Mesothelial cell of epicardium (in vitro differentiated cells): ENCODE measurements around the gene SCYGR3. TPM values are rescaled to one million over a fixed set of nuclear protein-coding genes. Genes with fewer than 3 reads are reported as not detected.

Experiments used
- DNase-seq, 2 experiments: peaks; one replicate each; pipeline ENCODE4 v3.0.0; 2021; ENCODE audit warnings: low spot score in 2 of 2; ENCODE audit not compliant: unreplicated experiment in 2 of 2
- H3K27ac Mint-ChIP-seq: 2 replicates; pipeline ENCODE4 v1.8.0; 2021; ENCODE audit warnings: mixed read lengths
- H3K27me3 Mint-ChIP-seq: 2 replicates; pipeline ENCODE4 v1.8.0; 2021; ENCODE audit warnings: low read depth, mixed read lengths
- H3K36me3 Mint-ChIP-seq: 2 replicates; pipeline ENCODE4 v1.8.0; 2021; ENCODE audit warnings: mixed read lengths
- H3K4me1 Mint-ChIP-seq: 2 replicates; pipeline ENCODE4 v1.8.0; 2021; ENCODE audit warnings: mixed read lengths
- H3K4me3 Mint-ChIP-seq: 2 replicates; pipeline ENCODE4 v1.8.0; 2021; ENCODE audit warnings: mild to moderate bottlenecking, moderate library complexity, mixed read lengths
- H3K9me3 Mint-ChIP-seq: 2 replicates; pipeline ENCODE4 v1.8.0; 2021; ENCODE audit warnings: mixed read lengths
- CTCF ChIP-seq: fragments of 200-600 bp; sonication (generic); IDR thresholded peaks from one replicate; pipeline ENCODE4 v1.5.0; 2021; ENCODE audit warnings: antibody characterized with exemption; ENCODE audit not compliant: unreplicated experiment
- total RNA-seq: library from RNA; stranded (reverse); gene quantifications from 3 replicates; pipeline ENCODE4 v1.2.1, GENCODE V29; 2021

SCYGR3 gene
- total RNA-seq, 1 donor from 2014 or later, result not detected

- DNase-seq, result no peak
- H3K36me3 Mint-ChIP-seq, result no peaks in the 10 kb centered on the region
- no peak for TF ChIP-seq CTCF
- H3K4me1 Mint-ChIP-seq, result peaks cover 9% of the 10 kb centered on the region
- no peaks in the 10 kb centered on the region for H3K27me3 Mint-ChIP-seq
- H3K27ac Mint-ChIP-seq, result peak overlapping the region; percentile 80
- no peak overlapping the region for H3K4me3 Mint-ChIP-seq
- no peaks in the 10 kb centered on the region for H3K9me3 Mint-ChIP-seq
These were observed 15.7 kb upstream of the SCYGR3 start for GRCh38 chr2:227630322-227630721.

GRCh38 chr2:227629435-227629834 lies 14.8 kb upstream of the SCYGR3 start:
- no peak for TF ChIP-seq CTCF
- no peaks in the 10 kb centered on the region for H3K36me3 Mint-ChIP-seq
- DNase-seq, result no peak
- no peak overlapping the region for H3K4me3 Mint-ChIP-seq
- H3K9me3 Mint-ChIP-seq, result no peaks in the 10 kb centered on the region
- H3K27ac Mint-ChIP-seq, result peak overlapping the region; percentile 80
- H3K4me1 Mint-ChIP-seq, result peaks cover 9% of the 10 kb centered on the region
- H3K27me3 Mint-ChIP-seq, result no peaks in the 10 kb centered on the region

GRCh38 chr2:227627769-227628168 lies 13.1 kb upstream of the SCYGR3 start:
- no peak for TF ChIP-seq CTCF
- Mint-ChIP-seq H3K4me3 (no peak overlapping the region), H3K27ac (no peak overlapping the region), H3K36me3 (no peaks in the 10 kb centered on the region), H3K4me1 (peaks cover 9% of the 10 kb centered on the region), H3K27me3 (no peaks in the 10 kb centered on the region), H3K9me3 (no peaks in the 10 kb centered on the region)
- no peak for DNase-seq

GRCh38 chr2:227626580-227627151 lies 12.0 kb upstream of the SCYGR3 start:
- H3K4me3 Mint-ChIP-seq, result no peak overlapping the region
- no peaks in the 10 kb centered on the region for H3K9me3 Mint-ChIP-seq
- H3K36me3 Mint-ChIP-seq, result no peaks in the 10 kb centered on the region
- DNase-seq, result no peak
- no peaks in the 10 kb centered on the region for H3K27me3 Mint-ChIP-seq
- TF ChIP-seq CTCF, result no peak
- no peak overlapping the region for H3K27ac Mint-ChIP-seq
- peaks cover 9% of the 10 kb centered on the region for H3K4me1 Mint-ChIP-seq

- TF ChIP-seq CTCF, result no peak
- H3K36me3 Mint-ChIP-seq, result no peaks in the 10 kb centered on the region
These were observed 10.8 kb upstream of the SCYGR3 start for GRCh38 chr2:227625420-227625819.

GRCh38 chr2:227623226-227623625 lies 8.6 kb upstream of the SCYGR3 start:
- Mint-ChIP-seq H3K4me3 (no peak overlapping the region), H3K27ac (no peak overlapping the region), H3K27me3 (no peaks in the 10 kb centered on the region), H3K4me1 (no peaks in the 10 kb centered on the region), H3K36me3 (no peaks in the 10 kb centered on the region), H3K9me3 (no peaks in the 10 kb centered on the region)
- no peak for DNase-seq
- no peak for TF ChIP-seq CTCF

More at GRCh38 chr2:227625420-227625819, 10.8 kb upstream of the SCYGR3 start:
- no peak overlapping the region for H3K27ac Mint-ChIP-seq
- H3K4me3 Mint-ChIP-seq, result no peak overlapping the region
- peaks cover 8% of the 10 kb centered on the region for H3K4me1 Mint-ChIP-seq
- H3K9me3 Mint-ChIP-seq, result no peaks in the 10 kb centered on the region
- no peak for DNase-seq
- no peaks in the 10 kb centered on the region for H3K27me3 Mint-ChIP-seq
